ENCODE results near the gene VPS37D.

The VPS37D gene

DNA sequence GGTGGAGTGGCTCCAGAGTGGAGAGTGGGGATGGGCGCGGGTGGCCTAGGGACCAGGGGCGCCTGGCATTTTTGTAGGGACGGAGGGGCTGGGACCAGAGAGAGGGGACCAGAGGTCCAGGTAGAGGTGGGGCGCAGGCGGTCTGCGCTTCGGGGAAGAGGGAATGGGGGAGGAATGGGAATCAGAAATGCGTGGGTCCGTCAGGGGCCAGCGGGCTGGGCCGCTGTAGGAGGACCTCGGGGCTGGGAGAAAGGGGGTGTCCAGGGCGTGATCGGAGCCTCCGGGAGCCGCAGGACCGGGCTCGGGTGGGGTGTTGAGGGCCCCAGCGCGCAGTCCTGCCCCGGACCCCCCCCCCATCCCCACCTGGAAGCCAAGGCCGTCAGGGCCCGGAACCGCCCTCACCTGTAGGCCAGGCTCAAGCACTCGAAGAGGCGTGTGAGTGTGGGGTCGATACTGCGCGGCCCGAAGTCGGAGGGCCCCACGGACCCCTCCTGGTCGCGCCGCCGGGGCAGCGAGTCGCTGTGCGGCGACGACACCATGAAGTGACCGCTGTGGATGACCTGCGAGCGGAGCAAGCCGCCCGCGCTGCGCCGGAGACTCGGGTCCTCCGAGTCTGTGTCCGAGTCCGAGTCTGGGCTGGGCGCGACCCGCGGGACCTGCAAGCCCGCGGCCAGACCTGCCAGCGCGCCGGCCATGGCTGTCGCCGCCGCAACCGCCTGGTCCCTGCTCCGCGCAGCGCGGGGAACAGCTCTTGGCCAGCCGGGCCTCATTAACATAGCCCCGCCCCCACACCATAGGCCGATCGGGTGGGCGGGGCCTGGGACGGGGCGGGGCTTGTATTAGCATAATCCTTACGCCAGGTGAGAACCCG lies 43.6 kb upstream of the VPS37D start, which contains the start of gene MLXIPL:
Gene MLXIPL, minus strand, starts transcription at position 725 of the 871 bp plus-strand sequence. Its CDS starts 30 bp downstream, at position 695.
- no peak within 1 kb of the TSS for H3K4me3 ChIP-seq (ENCODE audit: low read depth, low read length)
- TF ChIP-seq, protein P1, sequence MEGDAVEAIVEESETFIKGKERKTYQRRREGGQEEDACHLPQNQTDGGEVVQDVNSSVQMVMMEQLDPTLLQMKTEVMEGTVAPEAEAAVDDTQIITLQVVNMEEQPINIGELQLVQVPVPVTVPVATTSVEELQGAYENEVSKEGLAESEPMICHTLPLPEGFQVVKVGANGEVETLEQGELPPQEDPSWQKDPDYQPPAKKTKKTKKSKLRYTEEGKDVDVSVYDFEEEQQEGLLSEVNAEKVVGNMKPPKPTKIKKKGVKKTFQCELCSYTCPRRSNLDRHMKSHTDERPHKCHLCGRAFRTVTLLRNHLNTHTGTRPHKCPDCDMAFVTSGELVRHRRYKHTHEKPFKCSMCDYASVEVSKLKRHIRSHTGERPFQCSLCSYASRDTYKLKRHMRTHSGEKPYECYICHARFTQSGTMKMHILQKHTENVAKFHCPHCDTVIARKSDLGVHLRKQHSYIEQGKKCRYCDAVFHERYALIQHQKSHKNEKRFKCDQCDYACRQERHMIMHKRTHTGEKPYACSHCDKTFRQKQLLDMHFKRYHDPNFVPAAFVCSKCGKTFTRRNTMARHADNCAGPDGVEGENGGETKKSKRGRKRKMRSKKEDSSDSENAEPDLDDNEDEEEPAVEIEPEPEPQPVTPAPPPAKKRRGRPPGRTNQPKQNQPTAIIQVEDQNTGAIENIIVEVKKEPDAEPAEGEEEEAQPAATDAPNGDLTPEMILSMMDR (IDR thresholded peaks at IDR 0.05; ENCODE audit: borderline replicate concordance, insufficient read depth, low read depth, low read length), result no peak

DNA sequence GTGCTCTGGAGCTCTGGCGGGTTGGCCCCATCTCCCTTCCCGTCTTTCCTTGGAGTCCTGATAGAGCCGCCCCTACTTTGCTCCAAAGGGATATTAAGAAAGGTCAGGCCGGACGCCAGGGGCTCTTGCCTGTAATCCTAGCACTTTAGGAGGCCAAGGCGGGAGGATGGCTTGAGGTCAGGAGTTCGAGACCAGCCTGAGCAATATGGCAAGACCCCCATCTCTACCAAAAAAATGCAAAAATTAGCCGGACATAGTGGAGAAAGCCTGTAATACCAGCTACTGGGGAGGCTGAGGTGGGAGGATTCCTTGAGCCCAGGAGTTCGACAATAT lies 43.0 kb upstream of the VPS37D start:
- TF ChIP-seq, protein P1 (IDR thresholded peaks at IDR 0.05; ENCODE audit: borderline replicate concordance, insufficient read depth, low read depth, low read length), result no peak
- H3K4me3 ChIP-seq (ENCODE audit: low read depth, low read length), result no peak overlapping the region

DNA sequence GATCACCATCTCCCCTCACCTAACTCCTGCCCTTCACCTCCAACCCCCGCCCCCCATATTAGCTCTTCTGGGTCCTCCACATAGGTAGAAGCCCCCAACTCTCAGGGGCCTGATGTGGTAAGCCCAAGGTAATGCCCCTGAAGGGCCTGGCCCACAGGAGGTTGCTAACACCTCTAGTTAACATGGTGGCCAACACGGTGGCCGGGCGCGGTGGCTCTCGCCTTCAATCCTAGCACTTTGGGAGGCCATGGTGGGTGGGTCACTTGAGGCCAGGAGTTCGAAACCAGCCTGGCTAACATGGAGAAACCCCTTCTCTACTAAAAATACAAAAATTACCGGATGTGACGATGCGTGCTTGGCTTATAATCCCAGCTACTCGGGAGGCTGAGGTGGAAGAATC lies 42.4 kb upstream of the VPS37D start:
- TF ChIP-seq, protein P1 (IDR thresholded peaks at IDR 0.05; ENCODE audit: borderline replicate concordance, insufficient read depth, low read depth, low read length), result no peak
- no peak overlapping the region for H3K4me3 ChIP-seq (ENCODE audit: low read depth, low read length)

DNA sequence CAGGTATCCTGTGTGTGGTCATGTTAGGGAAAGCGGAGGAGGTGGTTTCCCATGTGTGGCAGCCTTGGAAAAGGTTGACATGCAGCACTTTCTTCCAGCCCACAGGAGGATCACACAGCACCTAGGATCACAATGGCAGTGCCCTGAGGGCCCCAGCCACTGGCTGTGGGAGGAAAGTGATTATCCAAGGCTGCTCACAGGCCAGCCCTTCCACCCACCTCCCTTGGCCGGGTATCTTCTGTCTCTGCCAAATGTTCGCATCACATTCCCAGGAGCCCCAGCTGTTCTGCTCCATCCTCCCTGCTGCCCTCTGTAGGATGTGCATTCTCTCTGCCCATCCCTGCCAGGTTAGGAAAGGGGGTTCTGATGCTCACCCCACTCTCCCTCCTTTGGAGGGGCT lies 40.8 kb upstream of the VPS37D start:
- TF ChIP-seq, protein P1 (IDR thresholded peaks at IDR 0.05; ENCODE audit: borderline replicate concordance, insufficient read depth, low read depth, low read length), result no peak
- H3K4me3 ChIP-seq (ENCODE audit: low read depth, low read length), result no peak overlapping the region

DNA sequence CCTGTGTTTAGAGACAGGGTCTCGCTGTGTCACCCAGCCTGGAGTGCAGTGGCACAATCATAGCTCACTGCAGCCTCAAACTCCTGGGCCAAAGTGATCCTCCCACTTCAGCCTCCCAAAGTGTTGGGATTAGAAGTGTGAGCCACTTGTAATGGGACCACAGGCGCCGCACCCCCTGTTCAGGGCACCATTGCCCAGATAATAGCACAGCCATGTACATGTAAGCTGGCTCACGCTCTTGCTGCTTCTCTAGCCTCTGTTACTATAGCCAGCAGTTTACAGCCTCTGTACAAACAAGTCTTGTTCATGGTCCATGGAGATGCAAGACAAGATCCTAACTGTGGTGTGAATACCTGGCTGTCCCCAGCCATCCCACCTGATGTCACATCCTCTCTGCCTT lies 39.1 kb upstream of the VPS37D start:
- no peak overlapping the region for H3K4me3 ChIP-seq (ENCODE audit: low read depth, low read length)
- TF ChIP-seq, protein P1 (IDR thresholded peaks at IDR 0.05; ENCODE audit: borderline replicate concordance, insufficient read depth, low read depth, low read length), result no peak

- H3K4me3 ChIP-seq (ENCODE audit: low read depth, low read length), result no peak overlapping the region
- TF ChIP-seq, protein P1 (IDR thresholded peaks at IDR 0.05; ENCODE audit: borderline replicate concordance, insufficient read depth, low read depth, low read length), result no peak
These were observed 36.1 kb upstream of the VPS37D start for GRCh38 chr7:73631558-73631957.

- TF ChIP-seq, protein P1 (IDR thresholded peaks at IDR 0.05; ENCODE audit: borderline replicate concordance, insufficient read depth, low read depth, low read length), result no peak
- H3K4me3 ChIP-seq (ENCODE audit: low read depth, low read length), result no peak overlapping the region
These were observed 34.3 kb upstream of the VPS37D start for GRCh38 chr7:73633323-73633722.

Data from GM12875 (cell line).